ENCODE measurements around the gene CAVIN2. TPM values are rescaled to one million over a fixed set of nuclear protein-coding genes. Genes with fewer than 3 reads are reported as not detected.
A peak's percentile ranks its signal among the peaks of the same experiment; 100 is the strongest.

The CAVIN2 gene
- total and polyA plus RNA-seq, 9 of the 15 experiments (the other 6 are each of a cell fraction or from before 2014, with no cell fraction given), result 20.6 to 92.4 (median 69.0) TPM

DNA sequence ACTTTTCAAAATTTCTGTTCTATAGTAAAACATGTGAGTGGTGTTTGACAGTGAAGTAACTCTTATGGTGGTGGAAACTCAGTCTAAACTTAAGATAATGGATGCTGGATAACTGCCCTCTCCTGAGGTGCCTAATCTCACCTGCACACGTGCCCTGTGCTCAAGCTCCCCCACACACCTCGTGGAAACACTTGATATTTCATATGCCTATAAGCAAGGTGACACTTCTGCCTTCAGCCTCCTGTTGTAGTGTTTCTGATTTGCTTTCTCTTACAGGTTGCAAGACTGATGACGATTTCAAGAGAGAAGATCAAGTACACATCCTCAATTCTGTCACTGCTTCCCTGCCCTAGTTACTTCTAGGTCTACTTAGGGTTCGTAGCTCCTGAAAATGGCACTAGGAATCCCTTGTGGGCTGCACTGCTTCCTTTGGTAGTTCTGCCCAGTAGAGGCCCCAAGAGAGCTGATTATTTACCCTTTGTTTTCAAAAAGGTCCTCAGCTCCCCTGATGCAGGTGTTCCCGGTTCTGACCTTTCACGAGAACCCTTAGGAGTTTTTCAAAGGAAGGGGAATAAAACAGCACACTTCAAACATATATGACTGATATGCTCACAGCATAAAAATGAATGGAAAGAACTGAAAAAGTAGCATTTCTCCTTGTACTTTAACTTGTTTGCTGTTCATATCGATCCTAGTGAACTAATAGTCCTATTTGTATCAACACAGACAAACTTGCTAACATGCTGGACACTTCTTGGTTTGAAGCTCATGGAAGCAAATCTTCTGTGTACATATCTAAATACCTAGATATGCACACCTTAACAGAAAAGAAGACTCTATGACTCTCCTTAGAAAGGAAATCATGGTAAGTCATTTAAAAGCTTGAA, 6.7 kb downstream of the CAVIN2 start:
- Histone ChIP-seq H3K79me2 (ENCODE audit: control insufficient read depth, insufficient read depth, low read length) (peaks cover 98% of the 10 kb centered on the region), H4K20me1 (replicated peaks; ENCODE audit: control insufficient read depth, insufficient read depth, low read length) (no peaks in the 10 kb centered on the region), H3K4me2 (ENCODE audit: insufficient read depth, low read length) (peak overlapping the region; percentile 60), H3K4me3 (0 out of 2 replicates have a peak overlapping the region, but pooled peaks have one; percentile 11), H3K36me3 (ENCODE audit: control insufficient read depth, insufficient read depth, low read length) (peaks cover 59% of the 10 kb centered on the region), H3K9ac (ENCODE audit: insufficient read depth in 1 of 2, low read depth in 2 of 2, low read length in 2 of 2) (peak overlapping the region in 1 of 2 experiments; percentile 75; a peak in 2 of 4 replicates), H3K4me1 (replicated peaks in 1 of 2; ENCODE audit: control insufficient read depth in 2 of 2, insufficient read depth in 2 of 2, low read length in 2 of 2) (peaks cover 8 to 38% of the 10 kb centered on the region in 2 experiments), H3K9me1 (ENCODE audit: control insufficient read depth, insufficient read depth, low read length) (no peaks in the 10 kb centered on the region), H3K27me3 (ENCODE audit: control insufficient read depth in 2 of 2, insufficient read depth in 2 of 2, low read length in 2 of 2) (no peaks in the 10 kb centered on the region), H3K9me3 (replicated peaks; ENCODE audit: control insufficient read depth, insufficient read depth, low read depth, low read length) (peaks cover 7% of the 10 kb centered on the region), H3K27ac (ENCODE audit: extremely low read depth, low read depth, low read length) (peak overlapping the region; percentile 95), H2AFZ (ENCODE audit: low read depth, low read length) (peak overlapping the region; percentile 53)
- peak; percentile 56 for FAIRE-seq
- ChIA-PET POLR2A (interaction anchor here (0.5 to 1.4 kb wide), 2 partner anchors 23 to 294 kb away, joined by 3 to 6 read pairs; no protein-coding TSS in a partner anchor), CTCF (ENCODE audit: low intra/inter-chr PET ratio) (no interaction called here)
- in situ Hi-C loops (cut with MboI) (loop anchor here (10.0 kb wide), 2 partner anchors 275 to 805 kb away; no protein-coding TSS in a partner anchor), intact Hi-C loops (cut with micrococcal nuclease) (loop anchor here (10.0 kb wide), 1 partner anchor 265 kb away; no protein-coding TSS in a partner anchor)
- peak; percentile 7 for ATAC-seq
- no TSS peak for BruUV-seq (replicated peaks)
- DNase-seq (ENCODE audit: extremely low read depth in 1 of 4, low spot score in 3 of 4), result peak in 2 of 4 experiments; percentile 12 to 27
- 7% methylated on average over 7 of the region's 7 CpGs for WGBS (ENCODE audit: insufficient coverage, low coverage, missing lambda C conversion rate)
- TF ChIP-seq ZNF589 (CRISPR knock-in tag; IDR thresholded peaks at IDR 0.05; ENCODE audit: low read depth) (0 out of 2 replicates have a peak, but pooled peaks have one; percentile 35), ZNF57 (CRISPR knock-in tag; IDR thresholded peaks at IDR 0.05) (no peak), MCM3 (IDR thresholded peaks at IDR 0.05) (no peak), CBX5 (IDR thresholded peaks at IDR 0.05; ENCODE audit: borderline replicate concordance, low read depth) (no peak), CCNT2 (IDR thresholded peaks at IDR 0.05; ENCODE audit: borderline replicate concordance, extremely low read depth, insufficient read length, low read depth, low read length) (no peak), MECOM (CRISPR knock-in tag; IDR thresholded peaks at IDR 0.05) (no peak), FOSL1 (tag; conservative IDR thresholded peaks at IDR 0.05) (no peak), BRD9 (IDR thresholded peaks at IDR 0.05; ENCODE audit: low read depth, partially characterized antibody) (no peak), RAD21 (CRISPR knock-in tag; conservative IDR thresholded peaks at IDR 0.05 in 1 of 2, IDR thresholded peaks at IDR 0.05 in 1 of 2) (peak in 1 of 2 experiments; percentile 29; a peak in 2 of 4 replicates), ZNF75A (CRISPR knock-in tag; IDR thresholded peaks at IDR 0.05) (no peak), ZNF655 (CRISPR knock-in tag; IDR thresholded peaks at IDR 0.05) (no peak), PCBP2 (IDR thresholded peaks at IDR 0.05; ENCODE audit: low read depth, low read length, poor library complexity, severe bottlenecking) (no peak), PTTG1 (tag; IDR thresholded peaks at IDR 0.05; ENCODE audit: low read depth) (no peak), ZSCAN29 (IDR thresholded peaks at IDR 0.05) (no peak), SIN3B (IDR thresholded peaks at IDR 0.05; ENCODE audit: low read depth) (no peak), NONO (IDR thresholded peaks at IDR 0.05; ENCODE audit: low read depth in 2 of 2, low read length in 1 of 2) (no peak)
- TF ChIP-seq, protein P1, sequence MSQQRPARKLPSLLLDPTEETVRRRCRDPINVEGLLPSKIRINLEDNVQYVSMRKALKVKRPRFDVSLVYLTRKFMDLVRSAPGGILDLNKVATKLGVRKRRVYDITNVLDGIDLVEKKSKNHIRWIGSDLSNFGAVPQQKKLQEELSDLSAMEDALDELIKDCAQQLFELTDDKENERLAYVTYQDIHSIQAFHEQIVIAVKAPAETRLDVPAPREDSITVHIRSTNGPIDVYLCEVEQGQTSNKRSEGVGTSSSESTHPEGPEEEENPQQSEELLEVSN (IDR thresholded peaks at IDR 0.05; ENCODE audit: borderline replicate concordance in 1 of 2, extremely low read depth in 1 of 2, insufficient read depth in 1 of 2, insufficient read length in 1 of 2, low read depth in 1 of 2, low read length in 1 of 2, poor library complexity in 1 of 2, severe bottlenecking in 1 of 2), result peak; percentile 18 to 74

Measured in K562 (cell line).